Measurements from ENCODE around the gene EHD1.
"Not testable (repeated sequence)": the region's sequence is repeated elsewhere in the genome, so short reads cannot be mapped to it uniquely, and the experiment has no call there.

The EHD1 gene

DNA sequence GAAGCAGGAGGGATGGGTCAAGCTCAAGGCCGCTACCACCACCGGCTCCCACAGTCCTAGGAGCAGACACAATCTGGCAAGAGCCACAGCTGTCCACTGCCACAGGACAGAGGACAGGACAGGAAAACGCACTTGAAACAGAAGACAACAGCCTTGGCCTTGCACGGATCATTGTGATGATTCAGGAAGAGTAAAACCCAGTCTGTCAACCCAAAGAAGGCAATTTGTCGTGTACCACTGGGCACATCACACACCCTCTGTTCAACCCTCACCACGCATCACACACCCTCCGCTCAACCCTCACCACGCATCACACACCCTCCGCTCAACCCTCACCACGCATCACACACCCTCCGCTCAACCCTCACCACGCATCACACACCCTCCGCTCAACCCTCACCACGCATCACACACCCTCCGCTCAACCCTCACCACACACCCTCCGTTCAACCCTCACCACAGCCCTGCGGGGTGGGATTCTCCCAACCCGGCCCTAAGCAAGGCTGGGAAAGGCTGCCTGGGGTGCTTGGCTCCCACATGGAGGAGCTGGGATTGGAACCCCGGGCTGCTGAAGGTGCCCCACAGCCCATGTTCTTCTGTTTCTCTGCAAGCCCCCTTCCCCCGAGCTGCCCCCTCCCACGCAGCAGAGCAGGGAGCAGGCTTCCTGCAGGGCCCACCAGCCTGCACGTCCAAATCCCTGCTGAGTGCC is 22.7 kb downstream of the EHD1 start:
- FAIRE-seq, result no peak

DNA sequence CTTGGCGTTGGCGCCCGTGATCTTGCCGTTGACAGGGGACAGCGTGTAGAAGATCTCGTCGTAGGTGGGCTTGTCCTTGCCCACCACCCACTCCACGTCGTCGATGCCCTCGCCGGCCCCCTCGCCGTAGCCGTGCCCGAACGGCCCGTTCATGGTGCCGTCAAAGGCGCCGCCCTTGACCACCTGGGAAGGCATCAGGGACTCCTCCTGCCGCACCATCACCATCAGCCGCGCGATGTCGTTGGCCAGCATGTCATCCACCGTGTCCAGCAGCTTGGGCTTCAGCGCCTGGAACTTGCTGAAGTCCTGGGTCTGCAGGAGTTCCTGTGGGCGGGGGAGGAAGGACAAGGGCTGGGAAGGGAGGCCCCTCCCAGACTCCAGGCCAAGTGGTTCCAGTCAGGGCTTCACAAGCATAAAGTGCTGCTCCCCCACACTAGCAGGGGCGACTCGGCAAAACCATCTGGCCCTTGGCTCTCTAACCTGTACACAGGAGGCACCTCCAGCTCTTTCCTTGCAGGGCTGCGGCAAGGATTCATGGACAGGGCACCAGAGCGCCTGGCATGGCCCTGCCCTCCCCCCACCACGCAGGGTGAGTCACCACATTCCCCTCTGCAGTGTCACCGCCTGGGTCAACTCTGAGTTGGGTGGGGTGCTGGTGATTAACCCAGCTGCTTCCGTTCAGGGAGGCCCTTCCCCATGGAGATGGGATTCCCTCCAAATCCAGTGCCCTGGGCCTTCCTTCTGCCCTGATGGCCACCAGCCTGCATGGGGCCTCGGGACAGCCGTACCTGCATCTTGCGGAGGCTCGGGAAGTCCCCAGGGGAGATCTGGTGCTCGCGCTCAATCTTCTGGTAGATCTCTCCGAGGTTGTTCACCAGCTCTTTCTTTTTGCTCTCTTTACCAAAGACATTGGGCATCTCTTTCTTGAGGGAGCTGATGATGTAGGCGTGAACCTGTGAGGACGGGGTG is 23.6 kb downstream of the EHD1 start:
- FAIRE-seq, result no peak

DNA sequence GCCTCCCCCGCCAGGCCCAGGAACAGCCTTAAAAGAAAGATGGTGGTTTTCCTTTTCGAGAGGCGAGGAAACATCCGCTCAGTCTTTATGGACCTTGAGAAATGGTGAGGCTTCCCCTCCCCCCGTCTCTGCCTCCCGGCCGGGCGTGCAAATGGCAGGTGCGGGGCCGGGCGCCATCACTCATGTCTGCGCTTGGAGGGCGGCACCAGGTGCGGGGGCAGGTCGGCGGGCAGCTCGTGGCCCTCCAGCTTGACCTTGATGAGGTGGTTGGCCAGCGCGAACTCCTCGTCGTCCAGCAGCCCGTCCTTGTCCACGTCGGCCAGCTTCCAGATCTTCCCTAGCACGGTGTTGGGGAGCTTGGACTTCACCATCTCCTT is 24.3 kb downstream of the EHD1 start:
- no peak for FAIRE-seq

DNA sequence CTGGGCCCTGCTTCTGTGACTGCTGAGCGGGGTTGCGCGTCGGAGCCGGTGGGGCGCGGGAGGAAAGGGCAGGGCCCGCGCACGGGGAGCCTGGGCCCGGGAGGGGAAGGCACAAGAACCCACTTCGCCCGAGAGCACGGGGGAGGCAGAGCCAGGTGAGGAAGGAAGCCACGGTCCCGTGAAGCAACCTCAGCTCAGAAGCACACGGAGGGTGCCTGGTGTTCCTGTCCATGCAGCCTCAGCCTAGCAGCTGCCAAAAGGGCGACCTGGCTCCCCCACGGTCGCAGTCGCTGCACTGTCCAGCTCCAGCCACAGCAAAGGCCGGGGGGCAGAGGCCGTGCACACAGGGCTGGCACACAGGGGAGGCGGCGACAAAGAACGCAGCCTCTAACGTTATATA is 24.7 kb downstream of the EHD1 start:
- no peak for FAIRE-seq

DNA sequence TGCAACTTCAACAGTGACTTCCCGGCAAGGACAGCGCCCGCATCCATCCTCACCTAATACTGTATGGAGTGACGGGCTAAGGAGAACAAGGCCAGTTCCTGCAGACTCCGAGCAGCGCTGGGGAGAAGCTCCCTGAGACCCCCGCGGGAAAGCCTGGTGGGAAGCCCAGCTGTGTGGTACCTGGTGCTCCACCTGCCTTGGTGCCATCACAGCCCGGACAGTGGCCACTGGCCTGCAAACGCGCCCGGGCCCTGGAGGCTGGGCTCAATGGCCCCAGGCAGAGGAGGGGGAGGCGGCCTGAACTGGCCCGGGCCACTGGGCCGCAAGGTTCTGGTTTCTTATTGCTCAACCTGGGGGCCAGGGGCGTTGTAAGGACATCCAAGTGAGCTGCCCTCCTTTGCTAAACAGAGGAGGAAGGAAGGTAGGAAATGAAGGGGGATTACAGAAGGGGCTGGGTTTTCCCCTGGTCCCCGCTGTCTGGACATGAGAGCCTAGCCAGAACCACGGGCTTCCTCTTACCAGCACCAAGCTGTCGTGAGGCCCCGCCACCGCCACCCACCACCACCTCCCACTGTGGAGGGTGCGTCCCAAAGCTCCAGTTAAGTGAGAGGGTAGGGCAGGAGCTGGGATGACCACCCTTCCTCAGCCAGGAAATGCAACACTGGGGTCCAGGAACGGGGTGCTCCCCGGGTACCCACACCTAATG is 25.5 kb downstream of the EHD1 start:
- FAIRE-seq, result no peak

DNA sequence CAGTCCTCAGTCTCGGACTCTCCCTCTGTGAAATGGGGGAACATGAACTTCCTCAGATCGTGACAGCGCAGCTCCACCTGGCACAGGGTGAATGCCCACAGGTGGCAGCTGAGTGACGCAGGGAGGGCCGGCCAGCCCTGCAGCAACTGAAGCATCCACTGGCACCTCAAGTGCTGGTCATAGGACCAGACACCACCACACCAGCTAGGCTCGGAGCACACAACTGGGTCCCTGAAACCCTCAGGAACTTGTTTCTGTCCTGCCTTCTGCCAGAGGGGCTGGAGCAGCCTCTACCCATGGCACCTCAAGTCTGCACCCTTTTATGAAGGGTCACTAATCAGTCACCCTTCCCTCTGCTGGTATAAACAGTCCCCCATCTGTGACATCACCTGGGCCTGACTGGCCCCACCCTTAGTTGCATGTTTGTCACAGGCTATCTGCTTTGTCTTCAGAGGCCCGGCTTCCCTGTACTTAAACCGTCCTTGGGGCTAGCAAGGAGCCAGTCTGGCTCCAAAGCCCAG is 26.5 kb downstream of the EHD1 start:
- FAIRE-seq, result no peak

DNA sequence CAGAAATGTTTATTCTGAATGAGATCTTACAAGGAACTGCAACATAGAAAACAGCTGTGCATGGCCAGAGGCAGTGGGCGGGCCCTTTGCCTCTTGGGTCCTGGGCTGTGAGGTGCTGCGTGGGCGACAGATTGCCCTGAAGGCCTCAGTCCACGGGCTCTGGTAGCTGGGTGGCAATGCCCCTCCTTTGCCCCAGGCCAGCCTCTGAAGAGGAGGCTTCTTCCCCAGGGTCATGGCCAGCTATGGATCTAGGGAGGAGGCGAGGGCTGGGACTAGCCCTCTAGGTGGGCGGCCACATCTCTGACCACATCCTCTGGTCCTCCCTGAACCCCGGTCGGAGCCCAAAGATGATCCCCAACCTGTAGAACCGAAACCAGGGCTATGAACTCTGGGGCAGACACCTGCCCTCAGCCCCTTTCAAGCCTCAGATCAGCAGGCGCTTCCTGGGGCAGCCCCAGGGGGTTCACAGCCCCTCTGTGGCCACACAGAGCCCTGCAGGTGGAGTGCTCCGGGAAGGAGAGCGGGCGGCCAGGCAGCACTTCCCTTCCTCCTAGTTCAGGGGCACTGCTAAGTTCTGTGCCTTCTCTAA is 27.3 kb downstream of the EHD1 start:
- no peak for FAIRE-seq

DNA sequence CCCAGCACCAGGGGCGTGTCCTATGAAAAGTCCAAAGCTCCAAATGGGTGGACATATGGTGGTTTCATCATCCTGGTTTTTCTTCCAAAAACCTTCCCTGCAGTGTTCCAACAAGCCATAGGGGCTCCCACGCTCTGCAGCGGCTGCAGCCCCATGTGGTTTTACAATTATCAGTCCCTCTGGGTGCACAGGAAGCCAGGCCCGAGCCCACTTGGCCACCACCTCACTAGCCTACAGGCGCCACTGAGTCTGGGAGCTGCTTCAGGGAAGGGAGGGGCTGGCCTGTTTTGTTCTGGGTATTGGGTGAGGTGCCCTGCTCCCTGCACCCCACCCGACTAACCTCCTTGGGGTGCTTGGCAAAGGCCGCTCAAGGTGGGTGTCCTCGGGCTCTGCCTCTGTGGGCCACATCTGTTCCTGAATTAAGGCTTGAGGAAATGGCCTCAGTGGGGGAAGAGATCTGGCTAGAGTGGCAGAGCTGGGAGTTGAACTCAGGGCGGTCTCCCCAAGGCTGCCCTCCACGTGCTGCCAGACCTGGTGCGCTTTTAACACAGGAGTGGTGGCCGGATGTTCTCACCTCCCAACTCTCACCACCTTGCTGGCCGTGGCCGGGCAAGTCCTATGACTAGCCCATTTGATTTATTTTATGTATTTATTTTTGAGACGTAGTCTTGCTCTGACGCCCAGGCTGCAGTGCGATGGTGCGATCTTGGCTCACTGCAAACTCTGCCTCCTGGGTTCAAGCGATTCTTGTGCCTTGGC is 28.6 kb downstream of the EHD1 start:
- no peak for FAIRE-seq

DNA sequence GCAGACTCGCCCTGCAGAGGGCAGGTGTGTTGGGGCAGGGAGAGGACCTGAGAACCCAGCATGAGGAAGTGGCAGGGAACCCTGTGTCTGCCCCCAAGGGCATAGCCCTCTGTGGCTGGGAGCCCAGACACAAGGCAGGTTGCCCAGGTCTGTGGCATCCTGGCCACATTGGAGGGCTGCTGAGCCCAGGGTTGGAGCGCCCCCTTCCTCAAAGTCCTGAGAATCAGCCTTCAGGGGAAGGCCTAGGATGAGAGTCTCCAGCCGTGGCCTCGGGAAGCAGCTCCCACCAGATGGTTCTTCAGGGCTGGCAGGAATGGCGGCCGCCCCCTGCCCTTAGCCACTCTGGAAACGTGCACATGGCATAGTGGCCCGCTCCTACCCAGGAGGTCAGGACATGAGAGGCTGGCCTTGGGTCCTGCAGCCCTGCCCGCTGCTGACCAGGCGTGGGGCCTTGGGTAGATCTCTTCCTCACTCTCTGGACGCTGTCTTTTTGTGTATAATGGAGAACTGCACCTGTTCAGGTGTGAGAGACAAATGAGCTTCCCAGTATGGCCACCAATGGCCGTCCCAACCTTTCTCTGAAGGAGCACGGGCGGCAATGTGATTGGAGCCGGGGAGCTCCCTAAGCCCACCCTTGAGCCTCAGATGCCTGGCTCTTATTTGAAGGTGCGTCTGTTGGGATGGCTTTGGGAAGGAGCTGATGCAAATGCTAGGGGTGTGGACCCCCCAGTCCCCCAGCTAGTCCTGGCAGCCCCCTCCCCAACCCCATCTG is 29.4 kb downstream of the EHD1 start:
- no peak for FAIRE-seq

DNA sequence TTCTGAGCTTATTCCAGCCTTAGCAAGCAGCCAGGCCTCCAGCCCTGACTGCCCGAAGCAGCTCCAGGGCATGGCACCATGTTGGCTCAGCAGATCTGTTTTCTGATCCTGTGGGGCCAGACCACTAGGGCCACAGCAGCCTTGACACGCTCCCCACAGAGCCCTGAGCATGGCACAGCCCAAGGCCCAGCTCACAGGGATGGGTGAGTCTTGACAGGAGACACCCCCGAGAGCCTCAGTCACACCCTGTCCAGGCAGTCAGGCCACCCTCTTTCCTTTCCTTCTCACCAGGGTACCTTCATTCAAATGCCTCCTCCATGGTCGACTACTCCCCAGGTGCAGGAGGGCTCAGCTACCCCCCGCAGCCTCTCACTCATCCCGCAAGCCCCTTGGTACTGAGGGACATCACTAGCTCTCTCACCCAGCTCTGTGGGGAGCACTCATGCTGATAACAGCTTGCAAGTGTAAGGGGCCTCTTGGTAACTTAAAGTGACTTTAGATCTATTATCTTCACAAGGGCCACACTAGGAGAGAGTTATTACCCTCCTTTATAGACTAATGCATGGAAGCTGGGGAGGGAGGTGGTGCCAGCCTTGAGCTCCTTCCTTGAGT is 30.1 kb downstream of the EHD1 start:
- FAIRE-seq, result no peak

DNA sequence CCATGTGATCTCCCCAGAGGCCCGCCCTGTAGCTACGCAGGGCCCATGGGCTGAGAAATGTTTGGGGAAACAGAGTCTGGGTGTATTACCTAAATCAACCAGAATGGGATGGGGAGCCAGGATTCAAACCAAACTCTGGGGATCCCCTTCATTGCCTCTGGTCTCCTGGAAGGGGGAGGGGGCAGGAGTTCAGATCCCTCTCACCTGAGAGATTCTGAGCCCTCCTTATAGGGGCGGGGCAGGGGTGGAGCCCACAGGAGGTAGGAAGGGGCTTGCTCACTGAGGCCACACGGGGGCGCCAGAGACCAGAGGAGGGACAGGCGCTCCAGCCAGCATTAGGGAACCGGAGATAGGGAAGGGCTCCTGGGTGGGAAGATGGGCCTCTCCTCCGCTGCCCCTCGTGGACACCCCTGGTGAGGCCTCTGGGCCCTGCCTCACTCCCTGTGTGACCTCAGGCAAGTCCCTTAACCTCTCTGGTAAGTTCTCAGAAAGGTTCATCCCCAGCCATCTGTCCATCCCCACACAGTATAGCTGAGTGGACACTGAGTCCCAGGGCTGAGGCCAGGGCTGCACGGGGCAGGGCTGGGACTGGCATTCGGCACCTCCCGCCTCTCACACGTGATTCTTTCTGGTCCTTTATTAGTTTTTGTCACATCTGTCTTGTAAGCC is 31.3 kb downstream of the EHD1 start:
- no peak for FAIRE-seq

DNA sequence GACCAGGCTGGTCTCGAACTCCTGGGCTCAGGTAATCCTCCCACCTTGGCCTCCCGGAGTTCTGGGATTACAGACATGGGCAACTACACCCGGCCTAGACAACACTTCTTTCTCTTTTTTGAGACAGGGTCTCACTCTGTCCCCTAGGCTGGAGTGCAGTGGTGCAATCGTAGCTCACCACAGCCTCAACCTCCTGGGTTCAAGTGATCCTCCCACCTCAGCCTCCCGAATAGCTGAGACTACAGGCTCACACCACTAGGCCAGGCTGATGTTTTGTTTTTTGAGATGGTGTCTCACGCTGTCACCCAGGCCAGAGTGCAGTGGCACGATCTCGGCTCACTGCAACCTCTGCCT is 32.7 kb downstream of the EHD1 start:
- FAIRE-seq, result not testable (repeated sequence)

DNA sequence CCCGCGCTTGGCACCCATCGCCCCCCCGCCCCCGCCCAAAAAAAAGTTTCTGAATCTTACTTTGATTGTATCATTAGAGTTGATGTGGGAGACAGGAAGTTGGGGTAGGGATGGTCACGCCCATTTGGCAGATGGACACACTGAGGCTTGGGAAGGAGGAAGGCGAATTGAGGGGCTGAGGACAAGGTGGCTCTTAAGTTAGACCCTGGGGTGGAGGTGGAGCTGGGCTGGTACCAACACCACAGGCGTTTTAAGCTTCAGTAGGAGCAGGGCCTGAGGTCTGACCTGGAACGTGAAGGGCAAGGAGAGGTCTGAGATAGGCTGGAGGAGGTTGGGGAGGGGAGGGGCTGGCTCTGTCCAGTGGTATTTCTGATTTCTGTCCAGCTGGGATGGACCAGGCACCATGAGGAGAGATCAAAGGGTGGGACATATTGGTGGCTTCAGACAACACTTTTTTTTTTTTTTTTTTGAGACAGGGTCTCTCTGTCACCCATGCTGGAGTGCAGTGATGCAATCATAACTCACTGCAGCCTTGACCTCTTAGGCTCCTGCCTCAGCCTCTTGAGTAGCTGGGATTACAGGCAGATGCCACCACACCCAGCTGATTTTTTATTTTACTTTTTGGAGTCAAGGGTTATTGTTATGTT is 33.2 kb downstream of the EHD1 start:
- no peak for FAIRE-seq

DNA sequence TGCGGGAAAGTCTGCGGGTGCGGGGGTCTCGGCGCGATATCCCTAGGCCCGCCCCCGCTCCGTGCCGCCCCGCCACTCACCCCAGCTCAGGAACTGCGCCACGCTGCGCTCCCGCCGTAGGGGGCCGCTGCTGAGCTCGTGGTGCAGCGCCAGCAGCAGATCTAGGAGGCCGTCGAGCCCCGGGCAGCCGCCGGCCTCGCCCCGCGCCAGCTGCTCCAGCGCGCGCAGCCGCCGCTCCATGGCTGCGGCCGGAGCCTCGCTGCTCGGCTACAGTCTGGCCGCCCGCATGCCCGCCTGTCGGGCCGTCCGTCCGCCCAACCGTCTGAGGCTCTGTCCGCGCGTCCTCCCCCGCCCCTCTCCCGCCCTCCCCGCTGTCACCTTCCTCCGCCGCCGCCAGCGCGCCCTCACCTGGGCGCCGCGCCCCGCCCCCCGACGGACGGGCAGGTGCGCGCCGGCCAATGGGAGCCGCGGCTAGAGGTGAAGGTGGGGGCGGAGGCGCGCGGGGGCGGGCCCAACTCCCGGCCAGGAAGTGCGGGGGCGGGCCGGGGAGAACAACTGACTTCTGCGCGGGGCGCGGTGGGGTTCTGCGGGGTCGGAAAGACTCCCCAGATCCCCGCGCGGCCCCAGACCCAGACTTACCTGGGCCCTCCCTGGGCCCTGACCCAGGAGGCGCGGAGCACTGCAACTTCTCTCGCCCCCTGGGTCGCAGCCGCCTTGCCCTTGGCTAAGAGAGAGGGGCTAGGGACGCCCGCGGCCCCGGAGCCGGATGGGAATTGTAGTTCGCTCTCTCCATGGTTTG is 33.9 kb downstream of the EHD1 start, which contains the start of gene CDC42BPG:
Gene CDC42BPG (minus strand): TSS at position 324 of the 799 bp plus-strand sequence. CDS start 84 bp downstream, at position 240.
- FAIRE-seq, result no peak

DNA sequence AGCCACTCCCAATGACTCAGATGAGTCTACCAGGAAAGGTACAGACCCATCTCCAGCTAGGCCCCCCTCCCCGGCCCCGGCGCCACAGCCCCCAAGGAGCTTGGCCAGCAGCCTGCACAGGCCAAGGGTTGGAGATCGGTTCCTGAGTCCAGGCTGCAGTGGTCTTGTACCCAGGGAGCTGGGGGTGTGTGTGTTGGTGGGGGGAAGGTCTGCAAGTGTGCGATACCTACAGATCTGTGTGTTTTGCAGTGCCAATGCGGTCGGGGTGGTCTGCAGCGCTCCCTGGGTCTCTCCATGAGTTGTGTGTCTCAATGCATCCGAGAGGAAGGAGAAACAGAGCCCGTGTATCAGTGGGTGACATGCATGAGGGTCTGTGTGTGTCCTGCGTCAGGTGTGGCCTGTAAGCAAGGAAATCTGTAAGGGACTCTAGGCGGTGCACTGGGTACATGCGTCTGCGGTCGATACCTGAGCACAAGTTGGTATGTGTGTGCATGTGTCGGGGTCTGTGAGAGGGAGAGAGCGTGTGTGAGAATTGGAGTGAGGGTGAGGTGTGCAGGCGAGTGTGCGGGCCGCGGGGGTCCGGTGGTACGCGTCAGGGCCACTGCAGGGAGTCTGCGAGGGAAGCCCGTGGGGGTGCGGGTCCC is 34.6 kb downstream of the EHD1 start:
- no peak for FAIRE-seq

DNA sequence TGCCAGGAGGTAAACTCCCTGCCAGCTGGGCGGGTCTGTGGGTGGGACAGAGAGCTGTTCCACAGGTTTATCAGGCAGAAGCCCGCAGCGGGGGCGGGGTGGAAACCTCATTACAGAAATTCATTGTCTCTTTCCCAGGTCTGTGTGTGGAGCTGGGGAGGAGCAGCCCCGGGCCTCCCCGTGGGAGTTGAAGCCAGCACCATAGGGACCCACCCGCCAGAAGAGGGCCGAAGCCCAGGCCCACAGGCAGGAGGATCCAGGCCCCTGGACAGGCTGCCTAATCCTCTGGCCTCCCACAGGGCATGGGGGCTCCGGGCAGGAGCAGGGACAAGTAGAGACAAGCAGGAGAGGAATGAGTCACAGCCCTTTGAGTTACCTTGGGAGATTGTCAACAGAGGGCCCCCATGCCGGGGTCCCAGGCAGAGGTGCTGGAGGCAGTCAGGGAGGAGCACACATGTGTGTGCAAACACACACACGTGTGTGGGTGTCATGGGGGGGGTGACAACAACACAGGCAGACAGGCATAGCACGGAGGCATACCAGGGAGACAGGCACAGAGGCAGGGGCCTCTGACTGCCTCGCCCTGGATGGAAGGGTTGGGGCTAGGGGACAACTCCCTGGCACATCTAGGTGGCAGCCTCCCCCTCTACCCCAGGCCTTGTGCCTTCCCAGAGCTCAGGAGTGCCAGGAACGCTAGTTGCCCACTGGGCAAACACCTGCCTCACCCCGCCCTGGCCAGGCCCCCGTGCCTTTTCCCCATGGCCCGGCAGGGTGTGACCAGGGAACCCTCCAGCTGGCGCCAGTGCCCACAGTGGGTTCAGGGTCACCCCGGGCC is 35.4 kb downstream of the EHD1 start:
- no peak for FAIRE-seq

DNA sequence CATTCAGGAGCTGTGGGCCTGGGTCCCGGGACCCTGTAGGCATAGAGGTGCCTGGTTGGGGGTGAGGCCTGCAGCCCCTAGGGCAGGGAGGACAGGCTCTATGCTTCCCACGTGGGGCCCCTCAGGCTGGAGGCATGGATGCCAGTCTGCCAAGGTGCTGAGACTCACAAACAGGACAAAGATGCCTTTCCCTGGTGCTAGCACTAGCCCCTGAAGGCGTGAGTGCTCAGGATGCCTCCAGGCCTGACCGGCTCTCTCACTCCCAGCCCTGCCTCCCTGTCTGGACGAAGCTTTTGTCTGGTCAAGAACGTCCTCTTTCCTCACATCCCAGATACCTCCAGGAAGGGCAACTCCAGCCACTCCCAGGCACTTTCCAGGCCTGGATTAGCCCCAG is 36.1 kb downstream of the EHD1 start:
- no peak for FAIRE-seq

All from TTC549 (cell line).